GM18519 (cell line): ENCODE data around the gene HNRNPA2B1.
"Not testable (repeated sequence)": the region's sequence is repeated elsewhere in the genome, so short reads cannot be mapped to it uniquely, and the experiment has no call there.

ENCODE experiments used
- ATAC-seq: cut with Tn5 transposase; IDR thresholded peaks from one replicate; pipeline ENCODE4 v1.9.1; 2021; ENCODE audit warnings: mild to moderate bottlenecking, moderate library complexity; ENCODE audit not compliant: unreplicated experiment, low FRiP score

HNRNPA2B1 gene

DNA sequence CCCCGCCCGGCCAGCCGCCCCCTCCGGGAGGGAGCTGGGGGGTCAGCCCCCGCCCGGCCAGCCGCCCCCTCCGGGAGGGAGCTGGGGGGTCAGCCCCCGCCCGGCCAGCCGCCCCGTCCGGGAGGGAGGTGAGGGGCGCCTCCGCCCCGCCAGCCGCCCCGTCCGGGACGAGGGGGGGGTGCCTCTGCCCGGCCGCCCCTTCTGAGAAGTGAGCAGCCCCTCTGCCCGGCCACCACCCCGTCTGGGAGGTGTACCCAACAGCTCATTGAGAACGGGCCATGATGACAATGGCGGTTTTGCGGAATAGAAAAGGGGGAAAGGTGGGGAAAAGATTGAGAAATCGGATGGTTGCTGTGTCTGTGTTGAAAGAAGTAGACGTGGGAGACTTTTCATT, 52.2 kb downstream of the HNRNPA2B1 start:
- ATAC-seq, result not testable (repeated sequence)

- ATAC-seq, result not testable (repeated sequence)
Observed at GRCh38 chr7:26147646-26148306, 52.8 kb downstream of the HNRNPA2B1 start.

GRCh38 chr7:26147030-26147429, 53.5 kb downstream of the HNRNPA2B1 start:
- no peak for ATAC-seq

DNA sequence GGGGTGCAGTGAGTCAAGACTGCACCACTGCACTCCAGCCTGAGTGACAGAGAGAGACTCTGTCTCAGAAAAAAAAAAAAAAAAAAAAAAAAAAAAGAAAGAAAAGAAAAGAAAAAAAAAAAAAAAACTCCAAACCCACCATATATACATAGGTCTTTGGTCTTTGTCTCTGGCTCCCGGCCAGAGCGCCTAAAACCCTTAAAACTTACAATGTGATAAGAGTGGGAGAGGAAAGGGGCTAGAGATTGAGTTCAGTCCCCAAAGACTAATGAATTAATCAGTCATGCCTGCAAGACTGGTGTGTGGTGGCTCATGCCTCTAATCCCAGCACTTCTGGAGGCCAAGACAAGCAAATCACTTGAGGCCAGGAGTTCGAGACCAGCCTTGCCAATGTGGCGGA, 55.3 kb downstream of the HNRNPA2B1 start:
- ATAC-seq, result no peak

GRCh38 chr7:26144184-26145080, 56.1 kb downstream of the HNRNPA2B1 start:
- no peak for ATAC-seq

DNA sequence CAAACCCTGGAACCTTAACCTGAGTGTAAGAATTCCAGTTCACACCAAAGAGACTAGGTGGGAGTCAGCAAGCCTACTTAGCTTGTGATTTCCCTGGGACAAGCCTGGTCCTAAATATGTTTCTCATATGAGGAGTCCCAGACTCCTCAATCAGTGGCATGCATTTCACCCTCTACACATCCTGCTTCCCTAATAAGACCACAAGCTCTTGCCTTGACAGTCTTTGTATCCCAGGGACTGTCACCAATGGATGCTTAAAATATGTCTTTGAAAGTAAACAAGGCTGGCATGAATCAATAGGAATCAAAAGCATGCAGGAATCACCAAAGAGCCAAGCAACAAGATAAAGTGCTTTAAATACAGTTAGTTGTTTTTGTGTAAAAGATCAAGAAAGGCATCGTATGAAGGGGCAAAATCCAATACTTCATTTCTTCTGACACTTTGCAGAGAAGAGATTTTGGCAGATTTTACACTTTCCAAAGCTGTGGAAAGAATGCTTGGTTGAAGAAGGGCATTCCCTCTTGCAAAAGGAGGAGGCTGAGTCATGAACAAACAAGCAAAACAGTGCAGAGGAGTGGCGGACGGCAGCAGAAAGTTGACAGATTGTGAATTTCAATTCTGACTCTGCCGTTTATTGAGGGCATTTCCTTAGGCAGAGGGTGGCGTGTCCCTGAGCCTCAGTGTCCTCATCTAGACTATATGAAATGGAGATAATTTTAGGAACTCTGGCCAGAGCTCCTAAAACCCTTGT, 57.1 kb downstream of the HNRNPA2B1 start:
- ATAC-seq, result no peak

DNA sequence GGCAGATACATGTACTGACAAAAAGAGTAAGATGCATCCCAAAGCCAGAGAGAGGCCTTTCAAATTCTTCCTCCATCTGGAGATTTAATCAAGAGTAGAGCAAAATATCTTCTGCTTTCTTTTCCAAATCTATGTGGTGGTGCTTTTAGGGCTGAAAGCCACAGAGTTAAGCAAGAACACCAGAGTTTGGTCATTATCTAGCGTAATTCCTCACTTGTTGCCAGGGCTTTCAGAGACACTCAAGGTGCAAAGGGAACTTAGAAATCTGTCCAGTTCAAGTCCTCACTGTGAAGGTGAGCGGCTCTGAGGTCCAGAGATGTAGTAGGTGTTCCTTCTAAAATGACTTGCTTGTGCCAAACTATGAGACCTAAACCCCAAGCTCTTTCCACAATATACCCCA, 59.5 kb downstream of the HNRNPA2B1 start:
- ATAC-seq, result no peak

DNA sequence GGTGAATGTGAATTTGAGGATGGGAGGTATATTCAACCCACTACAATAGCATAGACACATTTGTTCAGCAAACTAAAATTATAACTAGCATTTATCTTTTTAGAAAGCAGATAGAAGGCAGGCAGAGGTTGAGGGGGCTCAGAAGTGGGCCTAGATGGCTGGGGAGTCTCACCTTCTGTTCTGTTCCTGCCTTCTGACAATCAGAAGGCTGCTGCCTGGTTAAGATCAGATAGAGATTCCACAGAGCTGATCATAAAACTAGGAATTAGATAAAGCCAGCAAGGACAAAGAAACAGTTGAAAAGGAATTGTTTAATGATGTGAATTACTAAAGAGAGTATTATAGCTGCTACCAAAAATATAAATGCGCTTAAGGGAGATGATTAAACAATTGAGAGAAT, 60.2 kb downstream of the HNRNPA2B1 start:
- ATAC-seq, result no peak
